GM19023 (cell line): ENCODE measurements around the gene MROH7.

Source experiments
- ATAC-seq: cut with Tn5 transposase; IDR thresholded peaks from one replicate; pipeline ENCODE4 v1.9.1; 2021; ENCODE audit warnings: mild to moderate bottlenecking, moderate library complexity; ENCODE audit not compliant: unreplicated experiment

The MROH7 gene

GRCh38 chr1:54724771-54725170, 83.2 kb downstream of the MROH7 start:
- ATAC-seq, result no peak

- ATAC-seq, result no peak
Measured at GRCh38 chr1:54728027-54728426, 86.4 kb downstream of the MROH7 start.

DNA sequence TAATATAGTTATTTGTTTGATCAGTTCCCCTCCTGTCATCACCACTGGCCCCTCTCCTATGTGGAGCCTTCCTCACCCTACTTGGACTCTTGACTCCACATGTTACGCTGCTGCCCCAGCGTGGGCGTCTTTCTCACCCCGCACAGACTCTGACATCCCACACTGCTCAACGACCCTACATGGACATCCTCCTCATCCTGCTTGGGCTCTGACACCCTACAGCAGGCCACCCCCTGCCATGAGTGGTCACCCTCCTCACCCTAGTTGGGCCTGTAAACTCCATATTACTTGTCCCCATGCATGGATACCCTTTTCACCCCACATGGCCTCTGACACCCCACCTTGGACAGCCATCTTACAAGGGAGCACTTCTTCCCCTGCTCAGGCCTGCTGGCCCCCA, 95.1 kb downstream of the MROH7 start:
- ATAC-seq, result no peak

GRCh38 chr1:54738244-54738643, 96.7 kb downstream of the MROH7 start:
- no peak for ATAC-seq

GRCh38 chr1:54741531-54741930, 99.9 kb downstream of the MROH7 start:
- no peak for ATAC-seq

DNA sequence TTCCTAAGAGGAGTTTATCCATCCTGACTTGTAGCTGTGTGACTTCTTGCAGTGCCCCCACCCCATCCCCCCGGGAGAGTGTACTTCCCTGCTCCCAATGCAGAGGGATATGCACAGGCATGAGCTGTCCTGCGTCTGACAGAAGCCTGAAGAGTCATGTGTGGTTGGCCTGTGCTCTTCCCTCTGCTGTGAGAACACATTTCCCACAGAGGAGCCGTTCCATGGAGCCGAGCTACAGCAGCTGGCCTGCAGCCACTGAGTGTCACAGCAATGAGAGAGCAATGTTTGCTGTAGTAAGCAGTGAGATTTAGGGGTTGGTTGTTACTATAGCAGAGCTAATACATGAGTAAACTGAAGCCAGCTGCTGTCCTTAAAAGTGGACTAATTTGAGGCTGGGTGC, 100.7 kb downstream of the MROH7 start:
- ATAC-seq, result no peak

- no peak for ATAC-seq
Measured at GRCh38 chr1:54743416-54744226, 102.0 kb downstream of the MROH7 start.

DNA sequence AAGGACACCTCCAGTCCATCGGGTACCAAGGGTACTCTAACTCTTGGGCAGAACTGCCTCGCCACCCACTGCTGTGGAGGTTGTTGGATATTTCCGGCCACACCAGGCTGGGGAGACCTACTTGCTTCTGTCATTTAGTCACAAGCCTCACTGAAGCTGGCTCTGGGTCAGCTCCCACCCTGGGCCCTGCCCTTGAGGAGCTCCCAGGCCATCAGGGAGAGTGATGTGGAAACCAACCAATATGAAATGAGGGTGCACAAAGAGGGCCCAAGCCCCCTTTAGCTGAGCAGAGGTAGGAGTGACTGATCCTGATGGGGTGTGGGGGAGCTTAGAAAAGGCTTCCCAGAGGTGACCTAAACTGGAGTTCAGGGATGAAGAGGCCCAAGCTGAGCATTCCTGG, 103.1 kb downstream of the MROH7 start:
- no peak for ATAC-seq

- ATAC-seq, result no peak
Measured at GRCh38 chr1:54745274-54745673, 103.7 kb downstream of the MROH7 start.

DNA sequence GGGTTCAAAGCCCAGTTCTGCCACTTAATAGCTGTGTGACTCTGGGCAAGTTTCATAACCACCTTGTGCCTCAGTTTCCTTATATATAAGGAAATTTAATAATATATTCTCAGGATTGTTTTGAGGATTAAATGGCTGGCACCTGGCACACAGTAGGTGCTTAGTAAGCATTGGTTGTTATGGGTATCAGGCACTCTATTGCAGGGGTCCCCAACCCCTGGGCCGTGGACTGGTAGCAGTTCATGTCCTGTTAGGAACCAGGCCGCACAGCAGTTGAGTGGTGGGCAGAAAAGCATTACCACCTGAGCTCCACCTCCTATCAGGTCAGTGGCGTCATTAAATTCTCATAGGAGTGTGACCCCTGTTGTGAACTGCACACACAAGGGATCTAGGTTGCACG, 104.3 kb downstream of the MROH7 start:
- no peak for ATAC-seq

DNA sequence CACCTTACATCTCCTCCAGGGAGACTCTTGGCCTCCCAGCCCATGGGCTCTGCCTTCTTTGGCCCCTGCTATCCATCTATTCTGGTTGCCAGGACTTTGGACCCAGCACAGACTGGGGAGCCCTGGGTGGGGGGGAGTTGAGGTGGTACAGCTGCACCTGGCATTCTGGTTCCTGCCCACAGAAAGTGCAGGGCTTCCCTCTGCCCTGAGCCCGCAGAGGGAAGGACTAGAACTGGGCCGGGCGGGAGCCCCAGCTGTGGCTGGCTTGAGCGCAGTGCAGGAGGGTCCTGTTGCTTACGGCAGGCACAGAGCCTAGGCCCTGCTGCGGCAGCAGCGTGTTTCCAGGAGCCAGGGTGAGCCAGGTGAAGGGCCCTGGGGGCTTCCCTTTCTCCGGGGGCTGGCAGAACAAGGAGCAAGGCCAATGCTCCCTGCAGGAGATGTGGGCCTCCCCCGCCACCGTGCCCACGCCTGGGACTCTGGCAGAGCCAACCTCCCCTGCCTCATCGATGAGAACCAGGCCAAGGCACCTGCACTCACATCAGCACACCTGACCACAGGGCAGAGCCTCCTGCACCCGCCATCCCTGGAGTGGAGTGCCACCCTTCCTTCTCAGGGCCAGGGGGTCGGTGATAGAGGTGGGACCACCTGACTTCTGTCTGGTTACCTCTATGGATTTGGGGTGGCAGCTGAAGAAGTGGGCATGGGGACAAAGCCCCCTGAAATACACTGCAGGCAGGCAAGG, 106.7 kb downstream of the MROH7 start:
- ATAC-seq, result no peak

GRCh38 chr1:54750596-54750995, 109.0 kb downstream of the MROH7 start:
- no peak for ATAC-seq

- no peak for ATAC-seq
Measured at GRCh38 chr1:54751426-54751825, 109.8 kb downstream of the MROH7 start.

DNA sequence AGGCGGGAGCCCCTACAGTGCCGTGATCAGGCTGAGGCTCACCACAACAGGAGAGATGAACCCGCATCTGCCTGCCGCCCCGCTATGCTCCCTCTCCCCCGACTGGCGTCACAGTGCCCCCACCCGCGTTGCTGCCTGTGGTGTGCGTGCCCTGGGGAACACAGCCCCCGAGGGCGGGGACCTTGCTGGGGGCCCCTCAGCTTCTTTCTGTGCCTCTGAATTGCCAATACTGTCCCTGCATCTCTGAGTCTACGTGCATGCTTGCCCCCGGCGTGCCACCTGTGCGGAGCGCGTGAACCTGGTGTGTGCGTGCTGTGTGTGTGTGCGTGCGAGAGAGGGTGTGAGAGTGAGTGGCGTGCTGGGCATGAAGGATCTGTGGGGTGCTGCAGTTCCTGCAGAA, 112.5 kb downstream of the MROH7 start:
- no peak for ATAC-seq

GRCh38 chr1:54754486-54755285, 113.1 kb downstream of the MROH7 start:
- ATAC-seq, result no peak

DNA sequence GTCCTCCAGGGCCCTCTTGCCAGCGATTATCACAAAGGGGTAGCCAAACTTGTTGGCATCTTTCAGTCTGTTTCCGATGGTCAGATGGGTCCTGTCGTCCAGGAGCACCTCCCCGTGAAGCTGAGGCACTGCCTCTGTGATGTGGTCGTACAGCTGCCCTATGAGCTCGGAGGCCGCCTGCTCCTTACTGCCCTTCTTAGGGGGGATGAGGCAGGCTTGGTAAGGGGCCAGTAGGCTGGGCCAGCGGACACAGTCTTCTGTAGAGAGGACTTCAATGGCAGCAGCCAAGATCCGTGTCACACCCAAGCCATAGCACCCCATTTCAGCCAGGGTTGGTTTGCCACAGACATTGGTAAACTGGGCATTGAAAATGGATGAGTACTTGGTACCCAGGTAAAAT, 116.2 kb downstream of the MROH7 start:
- no peak for ATAC-seq

GRCh38 chr1:54758678-54759348, 117.2 kb downstream of the MROH7 start:
- no peak for ATAC-seq
